Lung microvascular endothelial cell (primary cell): ENCODE results near the gene WWOX. TPM values are rescaled to one million over a fixed set of nuclear protein-coding genes. Genes with fewer than 3 reads are reported as not detected.

Source experiments
- DNase-seq, 2 donors: peaks; one replicate each; pipeline versions ENCODE4 v3.0.0 to v3.0.0-alpha.2; 2010; ENCODE audit warnings: low read depth in 2 of 2
- total RNA-seq: library from RNA; depleted of rRNA; stranded (reverse); fragments of >200 nt; gene quantifications from 2 replicates; pipeline ENCODE4 v1.2.1, GENCODE V29; 2014

Gene WWOX
- total RNA-seq, 1 donor from 2014 or later: 8.7 TPM

- no peak for DNase-seq
Observed at GRCh38 chr16:78927766-78928165, 828.3 kb downstream of the WWOX start.

GRCh38 chr16:78929841-78930240, 830.4 kb downstream of the WWOX start:
- no peak for DNase-seq

GRCh38 chr16:78930561-78930960, 831.1 kb downstream of the WWOX start:
- no peak for DNase-seq

GRCh38 chr16:78931267-78931666, 831.8 kb downstream of the WWOX start:
- DNase-seq: no peak

- DNase-seq: no peak
Observed at GRCh38 chr16:78931678-78932077, 832.2 kb downstream of the WWOX start.

- no peak for DNase-seq
Observed at GRCh38 chr16:78932355-78932943, 833.0 kb downstream of the WWOX start.

GRCh38 chr16:78936060-78936459, 836.6 kb downstream of the WWOX start:
- DNase-seq: no peak

- no peak for DNase-seq
Observed at GRCh38 chr16:78939597-78939996, 840.1 kb downstream of the WWOX start.

GRCh38 chr16:78942625-78943245, 843.3 kb downstream of the WWOX start:
- DNase-seq: no peak

- no peak for DNase-seq
Observed at GRCh38 chr16:78945336-78945735, 845.9 kb downstream of the WWOX start.

GRCh38 chr16:78946556-78946955, 847.1 kb downstream of the WWOX start:
- no peak for DNase-seq

- DNase-seq: no peak
Observed at GRCh38 chr16:78950768-78951167, 851.3 kb downstream of the WWOX start.

- no peak for DNase-seq
Observed at GRCh38 chr16:78952630-78953029, 853.2 kb downstream of the WWOX start.

- no peak for DNase-seq
Observed at GRCh38 chr16:78953526-78953925, 854.1 kb downstream of the WWOX start.

- DNase-seq: no peak
Observed at GRCh38 chr16:78955206-78955605, 855.8 kb downstream of the WWOX start.

GRCh38 chr16:78956859-78957258, 857.4 kb downstream of the WWOX start:
- no peak for DNase-seq

- DNase-seq: no peak
Observed at GRCh38 chr16:78957317-78958100, 858.1 kb downstream of the WWOX start.

- DNase-seq: no peak
Observed at GRCh38 chr16:78961464-78961863, 862.0 kb downstream of the WWOX start.

- no peak for DNase-seq
Observed at GRCh38 chr16:78962457-78962929, 863.0 kb downstream of the WWOX start.

- DNase-seq: no peak
Observed at GRCh38 chr16:78967948-78968347, 868.5 kb downstream of the WWOX start.

- DNase-seq: no peak
Observed at GRCh38 chr16:78969721-78970120, 870.3 kb downstream of the WWOX start.

- DNase-seq: no peak
Observed at GRCh38 chr16:78970650-78971049, 871.2 kb downstream of the WWOX start.

- DNase-seq: no peak
Observed at GRCh38 chr16:78972006-78972405, 872.6 kb downstream of the WWOX start.
